GM21723 (cell line): ENCODE data around the gene TECPR2.

Experiments
- ATAC-seq: cut with Tn5 transposase; IDR thresholded peaks from one replicate; pipeline ENCODE4 v1.9.1; 2021; ENCODE audit warnings: mild to moderate bottlenecking, moderate library complexity; ENCODE audit not compliant: unreplicated experiment

The TECPR2 gene

GRCh38 chr14:102461490-102462338 lies 99.0 kb downstream of the TECPR2 start:
- no peak for ATAC-seq

- no peak for ATAC-seq
Measured at GRCh38 chr14:102462391-102462790, 99.7 kb downstream of the TECPR2 start.

- no peak for ATAC-seq
Measured at GRCh38 chr14:102464006-102464405, 101.3 kb downstream of the TECPR2 start.

- ATAC-seq = no peak
Measured at GRCh38 chr14:102464846-102465341, 102.2 kb downstream of the TECPR2 start.

GRCh38 chr14:102469261-102469660 lies 106.5 kb downstream of the TECPR2 start:
- ATAC-seq = no peak

GRCh38 chr14:102471921-102472790 lies 109.4 kb downstream of the TECPR2 start:
- ATAC-seq = no peak

GRCh38 chr14:102472791-102473150 lies 110.0 kb downstream of the TECPR2 start:
- ATAC-seq = no peak

GRCh38 chr14:102473559-102473958 lies 110.8 kb downstream of the TECPR2 start:
- ATAC-seq = no peak

GRCh38 chr14:102474934-102475333 lies 112.2 kb downstream of the TECPR2 start:
- no peak for ATAC-seq

GRCh38 chr14:102479107-102479506 lies 116.4 kb downstream of the TECPR2 start:
- ATAC-seq = no peak

- ATAC-seq = no peak
Measured at GRCh38 chr14:102479777-102480176, 117.0 kb downstream of the TECPR2 start.

- no peak for ATAC-seq
Measured at GRCh38 chr14:102481371-102481770, 118.6 kb downstream of the TECPR2 start.

GRCh38 chr14:102481791-102482238 lies 119.1 kb downstream of the TECPR2 start:
- no peak for ATAC-seq

GRCh38 chr14:102484316-102484715 lies 121.6 kb downstream of the TECPR2 start:
- no peak for ATAC-seq

- no peak for ATAC-seq
Measured at GRCh38 chr14:102485693-102486512, 123.2 kb downstream of the TECPR2 start.

GRCh38 chr14:102486513-102487203 lies 123.9 kb downstream of the TECPR2 start:
- ATAC-seq = no peak

GRCh38 chr14:102487204-102487577 lies 124.5 kb downstream of the TECPR2 start:
- no peak for ATAC-seq

- ATAC-seq = no peak
Measured at GRCh38 chr14:102490456-102490855, 127.7 kb downstream of the TECPR2 start.

- ATAC-seq = no peak
Measured at GRCh38 chr14:102491366-102491765, 128.6 kb downstream of the TECPR2 start.
